ENCODE data around the gene COX4I1. TPM values are rescaled to one million over a fixed set of nuclear protein-coding genes. Genes with fewer than 3 reads are reported as not detected.

COX4I1 gene
- total and polyA plus RNA-seq, 2 of the 8 experiments (the other 6 are each of a cell fraction or from before 2014, with no cell fraction given): 507 to 707 TPM

DNA sequence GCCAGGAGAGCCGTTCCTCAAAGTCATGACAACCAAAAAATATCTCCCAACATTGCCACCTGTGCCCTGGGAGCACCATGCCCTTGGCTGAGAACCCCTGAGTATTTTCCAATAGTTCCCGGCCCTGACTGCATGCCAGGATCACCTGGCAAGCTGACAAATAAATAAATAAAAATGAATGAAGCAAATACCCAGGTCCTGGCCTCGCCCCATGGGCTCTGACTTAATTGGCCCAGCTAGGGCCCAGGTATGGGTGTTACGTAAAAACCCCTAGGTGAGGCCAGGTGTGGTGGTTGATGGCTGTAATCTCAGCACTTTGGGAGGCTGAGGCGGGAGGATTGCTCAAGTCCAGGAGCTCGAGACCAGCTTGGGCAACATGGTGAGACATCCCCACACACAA is 45.9 kb upstream of the COX4I1 start:
- Histone ChIP-seq H4K8ac (ENCODE audit: extremely low read depth, insufficient read depth, low read length) (no peak overlapping the region), H2BK20ac (ENCODE audit: low read length) (peak overlapping the region; percentile 61; the same call in 1 of the 2 replicates), H3K14ac (ENCODE audit: insufficient read length) (no peak overlapping the region), H3K36me3 (ENCODE audit: control insufficient read depth in 2 of 4, insufficient read depth in 4 of 4, low read length in 3 of 4) (no peaks in the 10 kb centered on the region), H3K18ac (ENCODE audit: extremely low read depth, low read length) (no peak overlapping the region), H2AFZ (ENCODE audit: low read length) (no peak overlapping the region), H2BK15ac (ENCODE audit: low read length) (peak overlapping the region; percentile 94; the same call in 1 of the 2 replicates), H3K9me3 (ENCODE audit: insufficient read depth in 2 of 2, low read depth in 1 of 2, low read length in 1 of 2) (no peaks in the 10 kb centered on the region), H2AK5ac (ENCODE audit: low read depth, low read length) (no peak overlapping the region), H2BK5ac (ENCODE audit: low read depth, low read length) (no peak overlapping the region; the same call in 1 of the 2 replicates), H4K5ac (ENCODE audit: insufficient read length, low read depth, low read length) (no peak overlapping the region), H3K4me2 (ENCODE audit: insufficient read depth in 1 of 2, low read depth in 2 of 2, low read length in 2 of 2) (no peak overlapping the region), H3K56ac (replicated peaks; ENCODE audit: insufficient read length, low read depth, low read length) (no peak overlapping the region), H3K79me2 (ENCODE audit: control insufficient read depth in 1 of 2, insufficient read depth in 2 of 2, low read length in 2 of 2) (no peaks in the 10 kb centered on the region), H3K9ac (replicated peaks in 1 of 4; ENCODE audit: extremely low read depth in 1 of 4, low read depth in 3 of 4, low read length in 3 of 4) (no peak overlapping the region), H3K79me1 (ENCODE audit: low read depth, low read length) (no peaks in the 10 kb centered on the region), H4K20me1 (replicated peaks in 1 of 2; ENCODE audit: control insufficient read depth in 1 of 2, insufficient read depth in 2 of 2, low read length in 2 of 2) (peaks cover 0 to 3% of the 10 kb centered on the region in 2 experiments), H2BK120ac (replicated peaks; ENCODE audit: low read depth, low read length) (no peak overlapping the region), H4K91ac (replicated peaks; ENCODE audit: insufficient read length, low read length) (no peak overlapping the region), H3K4me1 (replicated peaks in 1 of 4; ENCODE audit: control insufficient read depth in 3 of 4, insufficient read depth in 4 of 4, low read length in 3 of 4) (peaks cover 0 to 29% (median 21%) of the 10 kb centered on the region in 4 experiments; a peak in 6 of 7 replicates), H2BK12ac (ENCODE audit: low read depth, low read length) (peak overlapping the region; percentile 78; the same call in 1 of the 2 replicates), H3K4ac (replicated peaks; ENCODE audit: insufficient read length, low read depth, low read length) (no peak overlapping the region), H3K27me3 (replicated peaks in 1 of 4; ENCODE audit: control insufficient read depth in 3 of 4, extremely low read depth in 1 of 4, insufficient read depth in 3 of 4, low read length in 3 of 4) (peaks cover 3 to 34% (median 22%) of the 10 kb centered on the region in 4 experiments), H3K23ac (ENCODE audit: insufficient read length) (no peak overlapping the region), H3K4me3 (ENCODE audit: extremely low read depth in 1 of 4, insufficient read depth in 2 of 4, low read depth in 3 of 4, low read length in 4 of 4) (no peak overlapping the region), H3K23me2 (ENCODE audit: low read depth, low read length) (peaks cover 4% of the 10 kb centered on the region; the same call in 1 of the 2 replicates), H3K27ac (ENCODE audit: low read depth, low read length) (no peak overlapping the region)
- WGBS, 2 experiments (ENCODE audit: extremely low coverage in 1 of 2, insufficient coverage in 1 of 2, insufficient read length in 1 of 2, insufficient replicate concordance in 2 of 2, low coverage in 1 of 2, low lambda C conversion rate in 2 of 2, missing lambda C conversion rate in 1 of 2): 77% methylated on average over 6 of the region's 6 CpGs; no CpG with 5 or more reads in 1 of the 2 experiments
- no peak for DNase-seq (ENCODE audit: low read depth in 1 of 2, low spot score in 2 of 2)
- CTCF ChIA-PET (ENCODE audit: partially characterized antibody): interaction anchor here (0.6 to 1.6 kb wide), 4 partner anchors 10 to 29 kb away, joined by 3 to 5 read pairs (median 4); no protein-coding TSS in a partner anchor
- no peak for FAIRE-seq
- POLR2A ChIA-PET (ENCODE audit: partially characterized antibody): interaction anchor here (1.5 kb wide), 1 partner anchor 12 kb away, joined by 4 read pairs; no protein-coding TSS in a partner anchor
- TF ChIP-seq ASH2L (IDR thresholded peaks at IDR 0.05; ENCODE audit: low read length) (no peak), KDM1A (IDR thresholded peaks at IDR 0.05; ENCODE audit: borderline replicate concordance, low read length) (no peak), EGR1 (IDR thresholded peaks at IDR 0.05; ENCODE audit: borderline replicate concordance, low read depth, low read length) (no peak), NRF1 (IDR thresholded peaks at IDR 0.05; ENCODE audit: low read depth, low read length) (no peak)
- TF ChIP-seq, protein P1, sequence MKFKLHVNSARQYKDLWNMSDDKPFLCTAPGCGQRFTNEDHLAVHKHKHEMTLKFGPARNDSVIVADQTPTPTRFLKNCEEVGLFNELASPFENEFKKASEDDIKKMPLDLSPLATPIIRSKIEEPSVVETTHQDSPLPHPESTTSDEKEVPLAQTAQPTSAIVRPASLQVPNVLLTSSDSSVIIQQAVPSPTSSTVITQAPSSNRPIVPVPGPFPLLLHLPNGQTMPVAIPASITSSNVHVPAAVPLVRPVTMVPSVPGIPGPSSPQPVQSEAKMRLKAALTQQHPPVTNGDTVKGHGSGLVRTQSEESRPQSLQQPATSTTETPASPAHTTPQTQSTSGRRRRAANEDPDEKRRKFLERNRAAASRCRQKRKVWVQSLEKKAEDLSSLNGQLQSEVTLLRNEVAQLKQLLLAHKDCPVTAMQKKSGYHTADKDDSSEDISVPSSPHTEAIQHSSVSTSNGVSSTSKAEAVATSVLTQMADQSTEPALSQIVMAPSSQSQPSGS (IDR thresholded peaks at IDR 0.05; ENCODE audit: low read length): no peak
